Activated naive CD8-positive, alpha-beta T cell treated with anti-CD3 and anti-CD28 coated beads for 36 hours (primary cell): ENCODE results near the gene ZNF593. TPM values are rescaled to one million over a fixed set of nuclear protein-coding genes. Genes with fewer than 3 reads are reported as not detected.

Experiments
- DNase-seq: peaks from one replicate; pipeline ENCODE4 v3.0.0; 2021
- H3K27ac Mint-ChIP-seq: one replicate; pipeline ENCODE4 v1.8.0; 2022; ENCODE audit warnings: mild to moderate bottlenecking, moderate library complexity, mixed read lengths
- H3K27me3 Mint-ChIP-seq: one replicate; pipeline ENCODE4 v1.8.0; 2022; ENCODE audit warnings: mild to moderate bottlenecking, mixed read lengths
- H3K36me3 Mint-ChIP-seq: one replicate; pipeline ENCODE4 v1.8.0; 2021; ENCODE audit warnings: mild to moderate bottlenecking, mixed read lengths
- H3K4me1 Mint-ChIP-seq: one replicate; pipeline ENCODE4 v1.8.0; 2021; ENCODE audit warnings: mixed read lengths
- H3K4me3 Mint-ChIP-seq: one replicate; pipeline ENCODE4 v1.8.0; 2022; ENCODE audit warnings: mild to moderate bottlenecking, moderate library complexity, mixed read lengths
- H3K9me3 Mint-ChIP-seq: one replicate; pipeline ENCODE4 v1.8.0; 2022; ENCODE audit warnings: mixed read lengths
- total RNA-seq, 2 experiments: library from RNA; stranded (reverse); gene quantifications; one replicate each; pipeline ENCODE4 v1.2.3, GENCODE V29; 2021

The ZNF593 gene
- total RNA-seq, 2 experiments from 2014 or later, result 90.8 to 93.3 TPM

DNA sequence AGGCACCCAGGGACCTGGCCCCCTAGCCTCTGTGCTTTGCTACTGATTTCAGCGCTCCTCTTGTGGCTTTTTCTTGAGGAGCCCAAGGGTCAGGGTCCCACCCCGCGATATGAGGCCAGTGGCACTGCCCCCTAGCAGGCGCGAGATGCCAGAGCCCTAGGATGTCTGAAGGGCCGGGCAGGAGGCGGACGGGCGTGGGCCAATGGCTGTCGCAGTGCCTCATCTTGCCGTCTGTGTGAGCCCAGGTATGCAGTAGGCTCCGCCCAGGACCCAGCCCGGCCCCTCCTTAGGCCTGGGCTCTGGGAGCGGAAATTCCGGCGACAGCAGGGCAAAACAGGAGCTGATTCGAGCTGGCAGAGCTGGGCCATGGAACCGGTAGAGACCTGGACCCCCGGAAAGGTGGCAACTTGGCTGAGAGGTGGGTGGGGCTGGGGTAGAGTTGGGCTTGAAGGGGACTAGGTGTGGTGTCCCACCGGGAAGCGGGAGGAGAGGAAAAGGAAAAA, 7.5 kb downstream of the ZNF593 start, which contains the start of gene CNKSR1:
Gene CNKSR1, plus strand, starts transcription at position 310 of the 503 bp plus-strand sequence. Its CDS starts 57 bp downstream, at position 367.
- Mint-ChIP-seq H3K9me3 (no peaks in the 10 kb centered on the region), H3K4me3 (peak within 1 kb of the TSS; percentile 68), H3K36me3 (peaks cover 3% of the 10 kb centered on the region), H3K4me1 (peaks cover 1% of the 10 kb centered on the region), H3K27ac (no peak within 1 kb of the TSS), H3K27me3 (no peaks in the 10 kb centered on the region)
- no peak for DNase-seq

DNA sequence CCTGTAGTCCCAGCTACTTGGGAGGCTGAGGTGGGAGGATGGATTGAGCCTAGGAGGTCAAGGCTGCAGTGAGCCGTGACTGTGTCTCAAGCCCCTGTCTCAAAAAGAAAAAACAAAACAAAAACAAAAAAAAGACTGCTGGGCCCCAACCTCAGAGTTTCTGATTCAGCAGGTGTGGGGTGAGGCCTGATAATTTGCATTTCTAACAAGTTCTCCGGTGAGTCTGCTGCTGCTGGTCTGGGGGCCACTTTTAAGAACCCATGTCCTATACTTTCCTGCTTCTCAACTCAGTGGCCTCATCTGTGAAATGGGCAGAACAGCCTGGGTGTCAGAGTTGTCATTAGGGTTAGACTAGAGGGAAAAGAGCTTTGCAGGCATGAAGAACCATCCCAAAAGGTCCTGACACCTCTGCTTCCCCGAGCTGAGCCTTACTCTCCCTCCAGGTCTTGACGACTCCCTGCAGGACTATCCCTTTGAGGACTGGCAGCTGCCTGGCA, 10.3 kb downstream of the ZNF593 start:
- Mint-ChIP-seq H3K27me3 (no peaks in the 10 kb centered on the region), H3K9me3 (no peaks in the 10 kb centered on the region), H3K36me3 (no peaks in the 10 kb centered on the region), H3K4me1 (no peaks in the 10 kb centered on the region), H3K27ac (no peak overlapping the region), H3K4me3 (no peak overlapping the region)
- DNase-seq, result no peak

DNA sequence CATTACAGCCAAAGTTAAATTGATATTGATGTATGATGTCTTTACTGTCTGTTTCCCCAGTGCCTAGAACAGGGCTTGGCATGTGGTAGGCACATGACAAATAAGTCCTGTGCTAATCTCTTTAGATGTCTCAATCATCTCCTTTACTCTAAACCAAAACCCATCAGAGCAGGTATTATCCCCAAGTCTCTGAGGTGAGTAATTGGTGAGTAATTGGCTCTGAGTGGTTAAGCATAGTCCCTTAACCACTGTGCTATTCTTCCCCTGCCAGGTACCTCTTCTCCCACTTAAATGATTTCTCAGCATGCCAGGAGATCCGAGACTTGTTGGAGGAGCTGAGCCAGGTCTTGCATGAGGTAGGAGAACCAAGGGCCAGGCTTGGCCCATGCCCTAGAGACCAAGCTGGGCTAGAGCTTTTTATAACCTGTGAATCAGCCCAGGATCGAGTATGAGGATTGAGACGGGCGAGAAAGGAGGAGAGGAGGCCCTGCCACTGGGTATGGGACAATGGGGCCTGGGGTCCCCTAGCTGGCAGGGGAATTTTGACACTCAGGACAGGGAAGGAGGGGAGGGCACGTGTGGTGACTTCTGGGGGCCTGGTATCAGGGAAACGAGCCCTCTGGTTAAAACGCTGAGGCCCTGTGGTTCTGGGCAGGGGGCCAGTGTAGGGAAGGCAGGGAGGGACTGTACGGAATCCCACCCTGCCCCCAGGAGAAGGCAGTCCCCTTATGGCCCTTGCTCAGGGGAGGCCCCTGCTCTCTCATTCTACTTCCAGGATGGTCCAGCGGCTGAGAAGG, 12.1 kb downstream of the ZNF593 start:
- DNase-seq, result no peak
- no peaks in the 10 kb centered on the region for H3K27me3 Mint-ChIP-seq
- no peak overlapping the region for H3K27ac Mint-ChIP-seq
- no peaks in the 10 kb centered on the region for H3K9me3 Mint-ChIP-seq
- no peaks in the 10 kb centered on the region for H3K4me1 Mint-ChIP-seq
- H3K36me3 Mint-ChIP-seq, result no peaks in the 10 kb centered on the region
- no peak overlapping the region for H3K4me3 Mint-ChIP-seq

DNA sequence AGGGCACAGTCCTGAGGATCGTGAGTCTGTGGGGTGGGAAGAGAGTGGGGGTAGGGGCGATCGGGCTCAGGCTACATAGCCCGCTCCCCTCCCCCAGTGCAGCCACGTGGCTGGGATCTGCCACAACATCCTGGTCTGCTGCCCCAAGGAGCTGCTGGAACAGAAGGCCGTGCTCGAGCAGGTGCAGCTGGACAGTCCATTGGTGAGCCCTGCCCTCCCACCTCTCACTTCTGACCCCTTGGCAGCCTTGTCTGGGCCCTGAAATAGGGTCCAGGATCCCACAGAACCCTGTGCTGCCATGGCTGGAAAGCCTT, 12.6 kb downstream of the ZNF593 start:
- H3K27ac Mint-ChIP-seq, result no peak overlapping the region
- no peaks in the 10 kb centered on the region for H3K4me1 Mint-ChIP-seq
- H3K27me3 Mint-ChIP-seq, result no peaks in the 10 kb centered on the region
- H3K4me3 Mint-ChIP-seq, result no peak overlapping the region
- DNase-seq, result no peak
- H3K36me3 Mint-ChIP-seq, result no peaks in the 10 kb centered on the region
- H3K9me3 Mint-ChIP-seq, result no peaks in the 10 kb centered on the region

DNA sequence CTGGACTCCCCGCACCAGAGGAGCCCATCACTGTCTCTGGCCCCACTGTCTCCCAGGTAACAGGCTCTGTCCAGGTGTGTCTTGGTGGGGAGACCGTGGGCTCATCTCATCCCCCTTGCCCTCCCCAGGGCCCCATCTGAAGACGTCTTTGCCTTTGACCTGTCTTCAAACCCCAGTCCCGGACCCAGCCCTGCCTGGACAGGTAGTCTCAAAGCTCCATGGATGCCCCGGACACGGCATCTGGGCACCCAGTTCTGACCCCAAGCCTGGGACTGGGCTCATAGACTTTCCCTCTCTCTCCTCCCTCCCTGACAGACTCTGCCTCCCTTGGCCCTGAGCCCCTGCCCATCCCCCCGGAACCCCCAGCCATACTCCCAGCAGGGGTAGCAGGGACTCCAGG, 14.4 kb downstream of the ZNF593 start:
- no peak for DNase-seq
- no peak overlapping the region for H3K27ac Mint-ChIP-seq
- H3K9me3 Mint-ChIP-seq, result no peaks in the 10 kb centered on the region
- no peaks in the 10 kb centered on the region for H3K27me3 Mint-ChIP-seq
- no peaks in the 10 kb centered on the region for H3K4me1 Mint-ChIP-seq
- no peaks in the 10 kb centered on the region for H3K36me3 Mint-ChIP-seq
- H3K4me3 Mint-ChIP-seq, result no peak overlapping the region

DNA sequence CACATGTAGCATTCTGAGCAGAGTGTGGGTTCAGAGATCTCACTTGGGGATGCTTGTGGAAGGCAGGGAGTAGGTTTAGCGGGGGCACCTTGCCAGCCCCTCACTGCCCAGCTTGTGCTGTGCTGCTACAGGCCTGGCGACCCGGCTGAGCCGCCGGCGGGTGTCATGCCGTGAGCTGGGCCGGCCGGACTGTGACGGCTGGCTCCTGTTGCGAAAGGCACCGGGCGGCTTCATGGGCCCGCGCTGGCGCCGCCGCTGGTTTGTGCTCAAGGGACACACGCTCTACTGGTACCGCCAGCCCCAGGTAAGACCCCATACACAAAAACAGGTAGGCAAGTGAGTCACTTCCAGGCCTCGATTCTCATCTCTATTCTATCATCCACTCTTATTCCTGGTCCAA, 15.2 kb downstream of the ZNF593 start:
- no peak for DNase-seq
- Mint-ChIP-seq H3K9me3 (no peaks in the 10 kb centered on the region), H3K4me1 (no peaks in the 10 kb centered on the region), H3K27me3 (no peaks in the 10 kb centered on the region), H3K36me3 (no peaks in the 10 kb centered on the region), H3K27ac (no peak overlapping the region), H3K4me3 (no peak overlapping the region)

DNA sequence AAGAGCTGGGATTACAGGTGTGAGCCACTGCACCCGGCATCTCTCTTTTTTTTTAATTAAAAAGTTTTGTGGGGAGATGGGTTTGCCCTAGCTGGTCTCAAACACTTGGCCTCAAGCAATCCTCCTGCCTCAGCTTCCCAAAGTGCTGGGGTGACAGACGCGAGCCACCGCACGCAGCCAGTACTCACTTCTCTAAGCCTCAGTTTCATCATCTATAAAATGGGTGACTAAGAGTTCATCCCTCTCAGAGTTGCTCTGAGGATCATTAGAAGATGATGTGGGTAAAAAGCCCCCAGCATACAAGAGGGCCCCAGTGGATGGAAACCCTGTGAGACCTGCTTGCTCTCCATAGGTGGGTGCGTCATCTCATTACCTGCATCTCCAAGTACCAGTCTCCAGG, 18.2 kb downstream of the ZNF593 start:
- H3K27me3 Mint-ChIP-seq, result no peaks in the 10 kb centered on the region
- H3K4me3 Mint-ChIP-seq, result no peak overlapping the region
- H3K36me3 Mint-ChIP-seq, result no peaks in the 10 kb centered on the region
- no peak for DNase-seq
- no peaks in the 10 kb centered on the region for H3K9me3 Mint-ChIP-seq
- H3K27ac Mint-ChIP-seq, result no peak overlapping the region
- H3K4me1 Mint-ChIP-seq, result peaks cover 12% of the 10 kb centered on the region

DNA sequence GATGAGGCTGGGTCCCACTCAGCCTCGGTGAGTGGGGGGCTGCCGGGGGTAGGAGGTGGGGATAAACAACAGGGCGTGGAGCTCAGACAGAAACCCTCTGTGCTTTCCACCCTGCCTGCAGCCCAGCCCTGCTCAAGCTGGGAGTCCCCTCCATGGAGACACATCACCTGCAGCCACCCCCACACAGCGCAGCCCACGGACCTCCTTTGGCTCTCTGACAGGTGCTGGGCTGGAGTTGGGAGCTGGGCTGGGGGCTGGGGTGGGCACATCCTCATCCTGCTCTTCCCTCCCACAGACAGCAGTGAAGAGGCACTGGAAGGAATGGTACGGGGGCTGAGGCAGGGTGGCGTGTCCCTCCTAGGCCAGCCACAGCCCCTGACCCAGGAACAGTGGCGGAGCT, 18.8 kb downstream of the ZNF593 start:
- no peaks in the 10 kb centered on the region for H3K9me3 Mint-ChIP-seq
- H3K27me3 Mint-ChIP-seq, result no peaks in the 10 kb centered on the region
- H3K4me1 Mint-ChIP-seq, result peaks cover 12% of the 10 kb centered on the region
- no peak for DNase-seq
- no peak overlapping the region for H3K27ac Mint-ChIP-seq
- H3K36me3 Mint-ChIP-seq, result no peaks in the 10 kb centered on the region
- H3K4me3 Mint-ChIP-seq, result no peak overlapping the region

DNA sequence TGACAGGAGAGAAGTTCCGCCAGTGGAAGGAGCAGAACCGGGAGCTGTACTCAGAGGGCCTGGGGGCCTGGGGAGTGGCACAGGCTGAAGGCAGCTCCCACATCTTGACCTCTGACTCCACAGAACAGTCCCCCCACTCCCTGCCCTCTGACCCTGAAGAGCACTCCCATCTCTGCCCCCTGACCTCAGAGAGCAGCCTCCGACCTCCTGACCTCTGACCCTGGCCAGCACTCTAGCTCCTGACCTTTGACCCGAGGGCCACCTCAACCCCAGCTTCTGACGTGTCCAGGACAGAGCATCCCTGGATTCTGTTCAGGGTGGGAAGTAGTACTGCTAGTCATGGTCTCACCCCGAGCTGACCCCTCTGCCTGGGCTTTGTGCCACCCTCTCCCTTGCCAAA, 19.6 kb downstream of the ZNF593 start:
- no peak overlapping the region for H3K27ac Mint-ChIP-seq
- H3K36me3 Mint-ChIP-seq, result no peaks in the 10 kb centered on the region
- H3K9me3 Mint-ChIP-seq, result no peaks in the 10 kb centered on the region
- H3K4me3 Mint-ChIP-seq, result no peak overlapping the region
- H3K4me1 Mint-ChIP-seq, result peaks cover 12% of the 10 kb centered on the region
- DNase-seq, result no peak
- no peaks in the 10 kb centered on the region for H3K27me3 Mint-ChIP-seq

DNA sequence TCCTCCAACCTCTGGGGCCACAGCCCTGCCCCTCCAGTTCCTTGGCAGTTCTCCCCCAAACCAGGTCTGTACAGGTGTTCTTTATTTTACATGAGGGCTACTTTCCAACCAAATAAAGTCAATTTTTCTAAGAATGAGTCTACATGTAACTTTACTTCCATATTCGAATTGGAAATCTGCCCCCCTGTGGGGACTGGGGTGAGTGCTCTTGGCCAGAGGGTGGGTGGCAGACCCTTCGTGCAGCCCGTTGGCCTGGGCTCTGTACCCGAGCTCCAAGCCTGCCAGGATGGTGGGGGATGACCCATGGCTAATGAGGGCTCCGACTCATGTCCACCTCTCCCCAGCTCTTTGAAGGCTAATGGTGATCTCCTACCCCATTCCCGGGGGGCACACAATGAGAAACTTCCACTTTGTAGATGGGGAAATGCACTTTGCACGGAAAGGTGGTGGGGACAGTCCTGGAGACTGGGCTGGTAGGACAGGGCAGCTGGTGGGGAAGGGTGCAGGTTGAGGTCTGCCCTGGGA, 20.1 kb downstream of the ZNF593 start:
- no peak for DNase-seq
- H3K9me3 Mint-ChIP-seq, result no peaks in the 10 kb centered on the region
- H3K27ac Mint-ChIP-seq, result no peak overlapping the region
- no peaks in the 10 kb centered on the region for H3K36me3 Mint-ChIP-seq
- no peaks in the 10 kb centered on the region for H3K27me3 Mint-ChIP-seq
- no peak overlapping the region for H3K4me3 Mint-ChIP-seq
- H3K4me1 Mint-ChIP-seq, result peaks cover 12% of the 10 kb centered on the region

DNA sequence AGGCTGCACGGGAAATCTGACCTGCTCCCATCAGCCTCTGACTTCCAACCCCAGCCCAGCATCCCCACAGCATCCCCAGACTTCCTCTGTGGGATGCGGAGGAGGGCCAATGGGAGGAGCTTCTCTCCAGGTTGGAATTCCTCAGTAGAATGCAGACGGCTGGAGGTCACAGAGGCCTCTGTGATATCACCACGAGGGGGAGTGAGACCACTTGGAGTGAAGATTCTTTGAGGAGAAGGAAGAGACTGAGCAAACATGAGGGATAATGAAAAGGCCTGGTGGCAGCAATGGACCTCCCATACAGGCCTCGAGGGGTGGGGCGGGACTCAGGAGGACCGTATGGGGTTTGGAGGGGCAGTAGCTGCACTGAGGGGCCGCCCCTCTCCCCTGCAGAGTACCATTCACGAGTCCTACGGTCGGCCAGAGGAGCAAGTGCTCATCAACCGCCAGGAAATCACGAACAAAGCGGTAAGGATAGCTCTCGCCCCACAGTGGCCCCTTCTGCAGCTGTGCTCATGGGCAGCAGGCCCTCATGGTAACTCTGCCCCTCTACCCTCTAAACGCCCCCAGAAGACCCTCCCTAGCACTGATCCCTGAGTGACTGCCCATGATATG, 20.8 kb downstream of the ZNF593 start, which contains the start of gene CATSPER4:
Gene CATSPER4, plus strand, starts transcription at position 230 of the 615 bp plus-strand sequence. Its CDS starts 26 bp downstream, at position 256.
- H3K36me3 Mint-ChIP-seq, result no peaks in the 10 kb centered on the region
- peaks cover 12% of the 10 kb centered on the region for H3K4me1 Mint-ChIP-seq
- H3K27me3 Mint-ChIP-seq, result no peaks in the 10 kb centered on the region
- no peak within 1 kb of the TSS for H3K4me3 Mint-ChIP-seq
- H3K27ac Mint-ChIP-seq, result peak within 1 kb of the TSS; percentile 2
- no peak for DNase-seq
- H3K9me3 Mint-ChIP-seq, result no peaks in the 10 kb centered on the region

DNA sequence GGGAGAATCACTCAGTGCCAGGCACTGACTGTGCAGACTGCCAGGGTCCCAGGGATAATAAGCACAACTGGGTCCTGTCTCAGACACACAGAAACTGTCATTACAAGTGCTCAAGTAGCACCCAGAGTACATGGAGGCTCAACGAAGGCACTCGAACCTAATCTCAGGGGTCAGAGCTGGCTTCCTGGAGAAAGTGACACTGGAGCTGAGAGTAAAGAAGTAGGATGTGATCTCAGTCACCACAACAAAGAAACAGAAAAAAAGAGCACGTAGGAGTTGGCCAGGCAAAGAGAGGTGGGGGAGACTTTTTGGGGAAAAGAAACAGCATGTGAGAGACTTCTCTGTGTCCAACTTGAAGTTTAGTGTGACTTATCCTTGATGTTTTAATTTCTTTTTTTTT, 22.0 kb downstream of the ZNF593 start:
- Mint-ChIP-seq H3K4me1 (peaks cover 12% of the 10 kb centered on the region), H3K9me3 (no peaks in the 10 kb centered on the region), H3K4me3 (no peak overlapping the region), H3K36me3 (no peaks in the 10 kb centered on the region), H3K27me3 (no peaks in the 10 kb centered on the region), H3K27ac (peak overlapping the region; percentile 2)
- peak; percentile 46 for DNase-seq

DNA sequence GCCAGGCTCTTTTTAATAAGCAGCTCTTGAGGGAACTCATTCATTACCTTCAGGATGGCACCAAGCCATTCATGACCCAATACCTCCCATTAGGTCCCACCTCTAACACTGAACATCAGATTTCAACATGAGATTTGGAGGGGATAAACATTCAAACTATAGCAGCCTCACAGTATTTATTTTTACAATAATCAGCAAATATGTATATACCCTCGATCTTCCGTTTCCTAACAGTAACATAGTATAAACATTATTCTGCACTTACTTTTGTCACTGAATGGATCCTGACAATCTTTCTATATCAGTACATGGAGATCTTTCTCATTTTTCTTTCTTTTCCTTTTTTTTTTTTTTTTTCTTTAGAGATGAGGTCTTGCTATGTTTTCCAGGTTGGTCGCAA, 26.1 kb downstream of the ZNF593 start:
- no peaks in the 10 kb centered on the region for H3K36me3 Mint-ChIP-seq
- DNase-seq, result no peak
- peaks cover 16% of the 10 kb centered on the region for H3K4me1 Mint-ChIP-seq
- no peaks in the 10 kb centered on the region for H3K27me3 Mint-ChIP-seq
- H3K4me3 Mint-ChIP-seq, result no peak overlapping the region
- H3K27ac Mint-ChIP-seq, result no peak overlapping the region
- no peaks in the 10 kb centered on the region for H3K9me3 Mint-ChIP-seq

DNA sequence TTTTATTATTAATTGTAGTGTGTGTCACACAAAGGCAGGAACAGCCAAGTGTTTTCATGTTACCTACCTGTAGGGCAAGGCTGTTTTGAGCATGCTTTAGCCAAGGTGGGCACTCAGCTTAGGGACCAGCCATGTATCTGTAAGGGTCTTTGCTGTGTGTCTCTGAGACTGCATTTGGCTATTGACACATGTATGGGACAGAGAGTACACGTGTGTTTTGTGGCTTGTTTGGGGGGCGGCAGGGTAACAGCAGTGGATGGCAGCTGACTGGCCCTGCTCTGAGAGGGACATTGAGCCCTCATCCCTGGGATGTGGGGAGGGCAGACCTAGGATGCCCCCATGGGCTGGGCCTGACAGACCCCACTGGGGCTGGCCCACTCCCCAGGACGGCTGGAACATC, 27.6 kb downstream of the ZNF593 start:
- no peak overlapping the region for H3K4me3 Mint-ChIP-seq
- H3K27me3 Mint-ChIP-seq, result no peaks in the 10 kb centered on the region

DNA sequence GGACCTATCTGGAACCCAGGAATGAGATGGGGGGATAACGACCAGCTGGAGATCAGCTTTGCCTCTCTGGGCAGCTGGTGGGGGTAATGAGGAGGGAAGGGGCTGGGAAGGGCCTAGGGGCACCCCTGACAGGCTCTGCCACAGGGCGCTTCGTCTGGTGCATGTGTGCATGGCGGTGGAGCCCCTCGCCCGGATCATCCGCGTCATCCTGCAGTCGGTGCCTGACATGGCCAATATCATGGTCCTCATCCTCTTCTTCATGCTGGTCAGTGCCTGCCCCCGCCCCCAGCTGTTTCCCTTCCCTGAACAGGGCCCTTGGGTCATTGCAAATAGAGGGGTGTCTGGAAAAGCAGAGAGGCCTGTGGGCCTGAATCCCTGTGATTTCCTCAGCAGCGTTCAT, 28.1 kb downstream of the ZNF593 start:
- DNase-seq, result no peak
- Mint-ChIP-seq H3K36me3 (no peaks in the 10 kb centered on the region), H3K27ac (no peak overlapping the region), H3K4me1 (peaks cover 22% of the 10 kb centered on the region), H3K4me3 (no peak overlapping the region), H3K9me3 (no peaks in the 10 kb centered on the region), H3K27me3 (no peaks in the 10 kb centered on the region)

More for the DNA sequence above, 27.6 kb downstream of the ZNF593 start:
- H3K36me3 Mint-ChIP-seq, result no peaks in the 10 kb centered on the region
- no peak for DNase-seq
- no peak overlapping the region for H3K27ac Mint-ChIP-seq
- no peaks in the 10 kb centered on the region for H3K9me3 Mint-ChIP-seq
- peaks cover 19% of the 10 kb centered on the region for H3K4me1 Mint-ChIP-seq
